HCT116 (cell line): Measurements from ENCODE around the gene BBS7. TPM values are rescaled to one million over a fixed set of nuclear protein-coding genes. Genes with fewer than 3 reads are reported as not detected.

Experiments
- ATAC-seq: fragments of 200-7000 bp; cut with Tn5 transposase; 2 replicates; pipeline ENCODE4 v1.9.1; 2020; ENCODE audit warnings: mild to moderate bottlenecking, moderate library complexity
- BruUV-seq: library from RNA; stranded (reverse); fragments of 400-500 nt; replicated peaks from 2 replicates; lab custom pipeline; 2021; lab: Mats Ljungman, UMichigan
- CTCF ChIA-PET: fragments of 300-600 bp; sonication (Branson Sonifier 250); formaldehyde crosslinking; loops from one replicate; lab custom pipeline; 2021; ENCODE audit warnings: antibody characterized with exemption; lab: Charles Lee
- POLR2A ChIA-PET: fragments of 300-600, 350-600 bp; sonication (Branson Sonifier 250); formaldehyde crosslinking; loops from one replicate; lab custom pipeline; 2021; ENCODE audit warnings: antibody characterized with exemption; lab: Charles Lee
- RAD21 ChIA-PET, 2 experiments: fragments of 300-600 bp; sonication (Branson Sonifier 250); formaldehyde crosslinking; loops; one replicate each; lab custom pipeline; 2023; ENCODE audit warnings: low total read pairs in 2 of 2; ENCODE audit not compliant: uncharacterized antibody in 2 of 2, unreplicated experiment in 2 of 2, low non-redundant PET in 1 of 2; lab: Charles Lee
- DNase-seq: peaks from one replicate; pipeline ENCODE4 v3.0.0-alpha.2; 2010; ENCODE audit warnings: low read depth, low spot score
- H2AFZ ChIP-seq: fragments of 200-600 bp; shearing (Covaris generic), sonication (generic); 2 replicates; pipeline ENCODE4 v1.6.1; 2017; ENCODE audit warnings: low read depth, mixed run types, mixed read lengths, antibody characterized with exemption, low read length; ENCODE audit not compliant: poor library complexity, severe bottlenecking
- H3K27ac ChIP-seq: 2 replicates; pipeline ENCODE4 v1.5.1; 2012; ENCODE audit warnings: low read depth, low read length
- H3K27me3 ChIP-seq: fragments of 200-600 bp; sonication (generic); 2 replicates; pipeline ENCODE4 v1.6.1; 2016; ENCODE audit warnings: mixed run types, low read length, mixed read lengths; ENCODE audit not compliant: insufficient read depth
- H3K36me3 ChIP-seq, 2 experiments: fragments of 200-500 bp in 1 of 2; fragments of 200-600 bp in 1 of 2; sonication (Bioruptor generic) in 1 of 2; sonication (generic) in 1 of 2; 2 replicates each; pipeline versions ENCODE4 v1.5.1 to v1.6.1; 2014 to 2016; ENCODE audit warnings: low read length in 2 of 2, inconsistent platforms in 1 of 2, mixed read lengths in 1 of 2, mixed run types in 1 of 2; ENCODE audit not compliant: insufficient read depth in 2 of 2, control insufficient read depth in 1 of 2
- H3K4me1 ChIP-seq, 2 experiments: fragments of 200-600 bp in 1 of 2; sonication (generic) in 1 of 2; 2 replicates each; pipeline versions ENCODE4 v1.5.1 to v1.6.1; 2012 to 2017; ENCODE audit warnings: low read length in 2 of 2, inconsistent platforms in 1 of 2, mild to moderate bottlenecking in 1 of 2, mixed read lengths in 1 of 2, mixed run types in 1 of 2, moderate library complexity in 1 of 2; ENCODE audit not compliant: insufficient read depth in 2 of 2, control insufficient read depth in 1 of 2
- H3K4me2 ChIP-seq: fragments of 200-600 bp; sonication (generic); 2 replicates; pipeline ENCODE4 v1.6.1; 2017; ENCODE audit warnings: mixed run types, low read length, mixed read lengths
- H3K4me3 ChIP-seq, 2 experiments: fragments of 200-600 bp in 1 of 2; sonication (generic) in 1 of 2; replicated peaks in 1 of 2; 2 replicates each; pipeline ENCODE4 v1.5.1; 2011 to 2016; ENCODE audit warnings: low read length in 2 of 2, control low read depth in 1 of 2, low read depth in 1 of 2, mild to moderate bottlenecking in 1 of 2, mixed read lengths in 1 of 2, mixed run types in 1 of 2
- H3K79me2 ChIP-seq: fragments of 200-600 bp; sonication (generic); 2 replicates; pipeline ENCODE4 v1.6.1; 2017; ENCODE audit warnings: mild to moderate bottlenecking, mixed run types, low read length, moderate library complexity, mixed read lengths; ENCODE audit not compliant: insufficient read depth
- H3K9ac ChIP-seq: fragments of 200-600 bp; sonication (generic); 2 replicates; pipeline ENCODE4 v1.6.1; 2016; ENCODE audit warnings: low read length, mixed read lengths
- H3K9me2 ChIP-seq: fragments of 200-600 bp; sonication (generic), shearing (Covaris generic); 2 replicates; pipeline ENCODE4 v1.6.1; 2017; ENCODE audit warnings: mixed run types, mild to moderate bottlenecking, moderate library complexity; ENCODE audit not compliant: insufficient read depth
- H3K9me3 ChIP-seq, 2 experiments: fragments of 200-500 bp in 1 of 2; fragments of 200-600 bp in 1 of 2; sonication (Bioruptor generic) in 1 of 2; sonication (generic) in 1 of 2; 2 replicates each; pipeline ENCODE4 v1.6.1; 2014 to 2017; ENCODE audit warnings: low read length in 2 of 2, mixed read lengths in 2 of 2, inconsistent platforms in 1 of 2, low read depth in 1 of 2, mild to moderate bottlenecking in 1 of 2, mixed run types in 1 of 2, moderate library complexity in 1 of 2; ENCODE audit not compliant: control insufficient read depth in 1 of 2, insufficient read depth in 1 of 2
- H4K20me1 ChIP-seq: fragments of 200-600 bp; sonication (generic), shearing (Covaris generic); 2 replicates; pipeline ENCODE4 v1.6.1; 2017; ENCODE audit warnings: mixed run types, mild to moderate bottlenecking, moderate library complexity; ENCODE audit not compliant: insufficient read depth
- CEBPB ChIP-seq: IDR thresholded peaks from 2 replicates; pipeline ENCODE4 v1.6.1; 2012; ENCODE audit warnings: low read depth
- EGR1 ChIP-seq: IDR thresholded peaks from 2 replicates; pipeline ENCODE4 v1.6.1; 2012; ENCODE audit warnings: low read depth
- EZH2 ChIP-seq: fragments of 200-600 bp; sonication (generic); IDR thresholded peaks from 2 replicates; pipeline ENCODE4 v1.6.1; 2017; ENCODE audit warnings: antibody characterized with exemption, mixed run types
- FOSL1 ChIP-seq: IDR thresholded peaks from 2 replicates; pipeline ENCODE4 v1.6.1; 2012; ENCODE audit warnings: low read depth
- JUND ChIP-seq: IDR thresholded peaks from 2 replicates; pipeline ENCODE4 v1.6.1; 2012
- POLR2AphosphoS5 ChIP-seq: IDR thresholded peaks from 2 replicates; pipeline ENCODE4 v1.6.1; 2011; ENCODE audit warnings: mild to moderate bottlenecking, low read depth, low read length, moderate library complexity
- RAD21 ChIP-seq: IDR thresholded peaks from 2 replicates; pipeline ENCODE4 v1.6.1; 2012; ENCODE audit warnings: low read depth, mild to moderate bottlenecking
- SIN3A ChIP-seq: IDR thresholded peaks from 2 replicates; pipeline ENCODE4 v1.6.1; 2012; ENCODE audit warnings: low read depth
- SP1 ChIP-seq: IDR thresholded peaks from 2 replicates; pipeline ENCODE4 v1.6.1; 2012; ENCODE audit warnings: low read depth
- YY1 ChIP-seq: IDR thresholded peaks from 2 replicates; pipeline ENCODE4 v1.6.1; 2011; ENCODE audit warnings: low read length, low read depth, moderate library complexity, mild to moderate bottlenecking; ENCODE audit not compliant: insufficient replicate concordance; ENCODE audit errors: extremely low read depth
- ZNF274 ChIP-seq: fragments of 200-500 bp; sonication (Bioruptor generic); IDR thresholded peaks from 2 replicates; pipeline ENCODE4 v1.6.1; 2014; ENCODE audit warnings: mild to moderate bottlenecking, low read depth, low read length, inconsistent platforms
- intact Hi-C: fragments of 100-400 bp; cut with micrococcal nuclease; formaldehyde crosslinking; loops from 2 replicates; pipeline ENCODE4 v1.10.0; 2022
- total RNA-seq: library from RNA; stranded (reverse); gene quantifications from one replicate; pipeline ENCODE4 v1.2.1, GENCODE V29; 2021; ENCODE audit not compliant: unreplicated experiment
- TF ChIP-seq, protein P1 (sequence below): IDR thresholded peaks from 2 replicates; pipeline ENCODE4 v1.6.1; 2012

The BBS7 gene
- total RNA-seq, 1 experiment from 2014 or later: 22.9 TPM

GRCh38 chr4:121784975-121785374 lies 85.3 kb downstream of the BBS7 start:
- no peak for DNase-seq
- Histone ChIP-seq H3K27me3 (no peaks in the 10 kb centered on the region), H3K4me2 (no peak overlapping the region), H3K9me2 (no peaks in the 10 kb centered on the region), H3K79me2 (no peaks in the 10 kb centered on the region), H2AFZ (no peak overlapping the region), H3K36me3 (no peaks in the 10 kb centered on the region), H3K4me1 (no peaks in the 10 kb centered on the region), H4K20me1 (no peaks in the 10 kb centered on the region), H3K9me3 (no peaks in the 10 kb centered on the region), H3K4me3 (no peak overlapping the region), H3K9ac (no peak overlapping the region), H3K27ac (no peak overlapping the region)
- no peak for ATAC-seq
- POLR2A ChIA-PET: interaction anchor here (1.9 kb wide), 1 partner anchor 16 kb away, joined by 6 read pairs; the partner anchor contains the start of gene EXOSC9
- no TSS peak for BruUV-seq
- CTCF ChIA-PET: no interaction called here
- RAD21 ChIA-PET: no interaction called here
- intact Hi-C loops: no loop called here
- no peak for TF ChIP-seq YY1
- TF ChIP-seq FOSL1: no peak
- no peak for TF ChIP-seq ZNF274
- no peak for TF ChIP-seq RAD21
- TF ChIP-seq POLR2AphosphoS5: no peak
- no peak for TF ChIP-seq JUND
- no peak for TF ChIP-seq EZH2
- no peak for TF ChIP-seq CEBPB
- no peak for TF ChIP-seq SIN3A
- no peak for TF ChIP-seq SP1
- TF ChIP-seq, protein P1, sequence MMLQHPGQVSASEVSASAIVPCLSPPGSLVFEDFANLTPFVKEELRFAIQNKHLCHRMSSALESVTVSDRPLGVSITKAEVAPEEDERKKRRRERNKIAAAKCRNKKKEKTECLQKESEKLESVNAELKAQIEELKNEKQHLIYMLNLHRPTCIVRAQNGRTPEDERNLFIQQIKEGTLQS: no peak
- TF ChIP-seq EGR1: no peak

GRCh38 chr4:121784401-121784800 lies 85.9 kb downstream of the BBS7 start:
- Histone ChIP-seq H3K79me2 (no peaks in the 10 kb centered on the region), H4K20me1 (no peaks in the 10 kb centered on the region), H3K4me1 (no peaks in the 10 kb centered on the region), H3K27me3 (no peaks in the 10 kb centered on the region), H3K36me3 (no peaks in the 10 kb centered on the region), H3K4me3 (no peak overlapping the region), H3K27ac (no peak overlapping the region), H3K4me2 (no peak overlapping the region), H3K9me2 (no peaks in the 10 kb centered on the region), H3K9ac (no peak overlapping the region), H3K9me3 (no peaks in the 10 kb centered on the region), H2AFZ (no peak overlapping the region)
- intact Hi-C loops: no loop called here
- CTCF ChIA-PET: no interaction called here
- DNase-seq: no peak
- RAD21 ChIA-PET: no interaction called here
- BruUV-seq: no TSS peak
- POLR2A ChIA-PET: no interaction called here
- no peak for TF ChIP-seq YY1
- no peak for ATAC-seq
